GM15510 (cell line): ENCODE data around the gene TBC1D22A.

Experiments
- POLR2A ChIP-seq: IDR thresholded peaks from 3 replicates; pipeline ENCODE4 v1.6.1; 2011; ENCODE audit warnings: borderline replicate concordance; ENCODE audit not compliant: insufficient read length; ENCODE audit errors: extremely low read depth

TBC1D22A gene

GRCh38 chr22:46789992-46790391, 27.5 kb downstream of the TBC1D22A start:
- no peak for TF ChIP-seq POLR2A

GRCh38 chr22:46791201-46791731, 28.8 kb downstream of the TBC1D22A start:
- TF ChIP-seq POLR2A, result no peak

- no peak for TF ChIP-seq POLR2A
Observed at GRCh38 chr22:46792061-46792796, 29.8 kb downstream of the TBC1D22A start.

- TF ChIP-seq POLR2A, result no peak
Observed at GRCh38 chr22:46792841-46793261, 30.4 kb downstream of the TBC1D22A start.

GRCh38 chr22:46793497-46793896, 31.0 kb downstream of the TBC1D22A start:
- TF ChIP-seq POLR2A, result no peak

- no peak for TF ChIP-seq POLR2A
Observed at GRCh38 chr22:46794067-46794466, 31.6 kb downstream of the TBC1D22A start.

GRCh38 chr22:46794491-46794890, 32.0 kb downstream of the TBC1D22A start:
- no peak for TF ChIP-seq POLR2A

- TF ChIP-seq POLR2A, result no peak
Observed at GRCh38 chr22:46795140-46795539, 32.7 kb downstream of the TBC1D22A start.

GRCh38 chr22:46795845-46796565, 33.6 kb downstream of the TBC1D22A start:
- no peak for TF ChIP-seq POLR2A

- TF ChIP-seq POLR2A, result no peak
Observed at GRCh38 chr22:46796566-46797195, 34.2 kb downstream of the TBC1D22A start.

GRCh38 chr22:46797355-46797754, 34.9 kb downstream of the TBC1D22A start:
- TF ChIP-seq POLR2A, result no peak

GRCh38 chr22:46798041-46798365, 35.6 kb downstream of the TBC1D22A start:
- no peak for TF ChIP-seq POLR2A

- TF ChIP-seq POLR2A, result no peak
Observed at GRCh38 chr22:46798366-46799350, 36.2 kb downstream of the TBC1D22A start.

- no peak for TF ChIP-seq POLR2A
Observed at GRCh38 chr22:46799626-46800025, 37.2 kb downstream of the TBC1D22A start.
